ENCODE results near the gene DIPK1A. TPM values are rescaled to one million over a fixed set of nuclear protein-coding genes. Genes with fewer than 3 reads are reported as not detected.

DIPK1A gene
- total RNA-seq, 2 donors from 2014 or later, result 14.3 to 14.4 TPM

DNA sequence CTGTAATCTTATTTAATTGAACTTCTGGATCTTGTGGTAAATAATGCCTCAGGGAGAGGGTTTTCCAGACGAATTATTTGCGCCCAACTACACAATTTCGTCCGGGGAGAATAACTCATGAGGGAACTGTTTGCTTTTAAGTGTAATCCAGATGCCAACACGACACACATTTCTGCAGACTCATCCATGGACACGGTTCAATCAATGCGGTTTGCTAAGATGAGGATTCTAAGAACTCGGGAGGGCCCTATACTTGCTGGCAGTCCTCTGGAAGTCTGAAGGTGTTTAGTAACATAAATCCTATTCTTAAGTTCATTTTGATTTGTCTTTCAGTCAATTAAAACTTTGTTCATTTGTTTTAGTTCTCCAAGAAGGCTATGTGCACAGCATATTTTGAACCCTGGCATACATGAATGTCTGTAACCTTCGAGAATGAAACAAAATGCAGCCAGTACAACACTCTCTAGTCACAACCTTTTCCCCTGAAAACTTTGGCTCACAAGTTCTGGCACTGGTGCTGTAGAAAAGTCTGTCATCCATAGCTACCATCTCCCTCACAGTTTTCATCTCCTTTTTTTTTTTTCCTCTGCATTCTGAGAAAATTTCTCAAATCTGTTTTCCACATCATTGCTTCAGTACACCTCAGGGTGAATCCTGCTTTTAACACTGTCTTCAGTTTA is 38.8 kb downstream of the DIPK1A start:
- intact Hi-C loops (cut with DNase I), result no loop called here
- H3K9ac ChIP-seq (ENCODE audit: low read depth in 2 of 2, low read length in 2 of 2), result no peak overlapping the region
- no peak for TF ChIP-seq CTCF (IDR thresholded peaks at IDR 0.05)
- H3K36me3 ChIP-seq, result no peaks in the 10 kb centered on the region
- no peaks in the 10 kb centered on the region for H3K27me3 ChIP-seq
- H3K9me3 ChIP-seq, result no peaks in the 10 kb centered on the region
- H3K4me3 ChIP-seq, result no peak overlapping the region
- no peak for DNase-seq
- no peaks in the 10 kb centered on the region for H3K4me1 ChIP-seq
- H3K27ac ChIP-seq, result no peak overlapping the region

- no peak for DNase-seq
- intact Hi-C loops (cut with DNase I), result no loop called here
- H3K36me3 ChIP-seq, result no peaks in the 10 kb centered on the region
- H3K27ac ChIP-seq, result no peak overlapping the region
- no peaks in the 10 kb centered on the region for H3K9me3 ChIP-seq
- H3K9ac ChIP-seq (ENCODE audit: low read depth in 2 of 2, low read length in 2 of 2), result no peak overlapping the region
- no peak overlapping the region for H3K4me3 ChIP-seq
- no peaks in the 10 kb centered on the region for H3K27me3 ChIP-seq
- no peaks in the 10 kb centered on the region for H3K4me1 ChIP-seq
- no peak for TF ChIP-seq CTCF (IDR thresholded peaks at IDR 0.05)
Measured at GRCh38 chr1:92921031-92922023, 39.9 kb downstream of the DIPK1A start.

DNA sequence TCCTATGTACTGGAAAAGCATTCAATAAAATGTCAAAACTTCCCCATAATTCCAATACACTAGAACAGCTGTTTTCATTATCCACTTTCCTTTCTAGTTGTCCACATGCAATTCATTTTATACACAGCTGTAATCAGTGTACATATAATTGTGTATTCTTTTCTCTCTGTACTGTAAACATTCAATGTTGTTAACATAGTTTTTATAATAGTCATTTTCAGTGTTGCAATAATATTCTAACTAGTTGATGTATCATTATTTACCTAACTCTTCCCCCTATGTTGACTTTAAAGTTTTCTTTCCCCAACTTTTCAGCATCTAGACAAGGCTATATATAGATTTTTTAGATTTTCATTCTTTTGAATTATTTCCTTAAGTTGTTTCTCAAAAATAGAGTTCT is 44.4 kb downstream of the DIPK1A start:
- no peak for DNase-seq
- Histone ChIP-seq H3K36me3 (no peaks in the 10 kb centered on the region), H3K27me3 (no peaks in the 10 kb centered on the region), H3K9me3 (no peaks in the 10 kb centered on the region), H3K27ac (no peak overlapping the region), H3K4me1 (no peaks in the 10 kb centered on the region), H3K9ac (ENCODE audit: low read depth in 2 of 2, low read length in 2 of 2) (no peak overlapping the region), H3K4me3 (no peak overlapping the region)
- TF ChIP-seq CTCF (IDR thresholded peaks at IDR 0.05), result no peak
- intact Hi-C loops (cut with DNase I), result no loop called here

GRCh38 chr1:92915547-92915946 is 45.7 kb downstream of the DIPK1A start:
- Histone ChIP-seq H3K36me3 (no peaks in the 10 kb centered on the region), H3K4me3 (no peak overlapping the region), H3K27me3 (no peaks in the 10 kb centered on the region), H3K27ac (no peak overlapping the region), H3K9ac (ENCODE audit: low read depth in 2 of 2, low read length in 2 of 2) (no peak overlapping the region), H3K9me3 (no peaks in the 10 kb centered on the region), H3K4me1 (no peaks in the 10 kb centered on the region)
- intact Hi-C loops (cut with DNase I), result no loop called here
- no peak for TF ChIP-seq CTCF (IDR thresholded peaks at IDR 0.05)
- DNase-seq, result no peak

GRCh38 chr1:92913093-92913819 is 48.0 kb downstream of the DIPK1A start:
- TF ChIP-seq CTCF (IDR thresholded peaks at IDR 0.05), result no peak
- Histone ChIP-seq H3K27me3 (no peaks in the 10 kb centered on the region), H3K27ac (no peak overlapping the region), H3K4me3 (no peak overlapping the region), H3K4me1 (no peaks in the 10 kb centered on the region), H3K9me3 (no peaks in the 10 kb centered on the region), H3K36me3 (no peaks in the 10 kb centered on the region), H3K9ac (ENCODE audit: low read depth in 2 of 2, low read length in 2 of 2) (no peak overlapping the region)
- intact Hi-C loops (cut with DNase I), result no loop called here
- no peak for DNase-seq

All from colonic mucosa (tissue), 4 donors.